Measurements from ENCODE around the gene PPP1R14C. TPM values are rescaled to one million over a fixed set of nuclear protein-coding genes. Genes with fewer than 3 reads are reported as not detected.

PPP1R14C gene
- total RNA-seq, 3 donors from 2014 or later: 11.1 to 33.5 (median 25.2) TPM

- H3K9me3 ChIP-seq: no peaks in the 10 kb centered on the region
- no peaks in the 10 kb centered on the region for H3K4me1 ChIP-seq (ENCODE audit: low read depth)
- H3K4me3 ChIP-seq: no peak overlapping the region
- intact Hi-C loops (cut with DNase I, micrococcal nuclease): no loop called here
- ATAC-seq: no peak
- H3K36me3 ChIP-seq (ENCODE audit: low read depth): no peaks in the 10 kb centered on the region
- no peak for TF ChIP-seq CTCF (IDR thresholded peaks at IDR 0.05)
- no peak for DNase-seq
Observed at GRCh38 chr6:150208611-150209352, 65.9 kb downstream of the PPP1R14C start.

- ATAC-seq: no peak
- H3K36me3 ChIP-seq (ENCODE audit: low read depth): no peaks in the 10 kb centered on the region
- TF ChIP-seq CTCF (IDR thresholded peaks at IDR 0.05): no peak
- intact Hi-C loops (cut with DNase I, micrococcal nuclease): no loop called here
- H3K4me3 ChIP-seq: no peak overlapping the region
- no peaks in the 10 kb centered on the region for H3K9me3 ChIP-seq
- no peak for DNase-seq
- no peaks in the 10 kb centered on the region for H3K4me1 ChIP-seq (ENCODE audit: low read depth)
Observed at GRCh38 chr6:150209415-150209814, 66.6 kb downstream of the PPP1R14C start.

- no peaks in the 10 kb centered on the region for H3K9me3 ChIP-seq
- H3K36me3 ChIP-seq (ENCODE audit: low read depth): no peaks in the 10 kb centered on the region
- no peak for ATAC-seq
- H3K4me3 ChIP-seq: no peak overlapping the region
- H3K4me1 ChIP-seq (ENCODE audit: low read depth): no peaks in the 10 kb centered on the region
- intact Hi-C loops (cut with DNase I, micrococcal nuclease): no loop called here
- DNase-seq: no peak
- TF ChIP-seq CTCF (IDR thresholded peaks at IDR 0.05): no peak
Observed at GRCh38 chr6:150211700-150212511, 69.1 kb downstream of the PPP1R14C start.

GRCh38 chr6:150212778-150213177, 69.9 kb downstream of the PPP1R14C start:
- ATAC-seq: peak; percentile 83
- no peaks in the 10 kb centered on the region for H3K36me3 ChIP-seq (ENCODE audit: low read depth)
- no peaks in the 10 kb centered on the region for H3K9me3 ChIP-seq
- H3K4me1 ChIP-seq (ENCODE audit: low read depth): no peaks in the 10 kb centered on the region
- TF ChIP-seq CTCF (IDR thresholded peaks at IDR 0.05): no peak
- DNase-seq: no peak
- no peak overlapping the region for H3K4me3 ChIP-seq
- intact Hi-C loops (cut with DNase I, micrococcal nuclease): no loop called here

- Histone ChIP-seq H3K36me3 (ENCODE audit: low read depth) (no peaks in the 10 kb centered on the region), H3K4me1 (ENCODE audit: low read depth) (no peaks in the 10 kb centered on the region), H3K9me3 (no peaks in the 10 kb centered on the region), H3K4me3 (no peak overlapping the region)
- peak; percentile 71 for ATAC-seq
- intact Hi-C loops (cut with DNase I, micrococcal nuclease): no loop called here
- TF ChIP-seq CTCF (IDR thresholded peaks at IDR 0.05): no peak
- peak in 1 of 3 donors; percentile 36 for DNase-seq
Observed at GRCh38 chr6:150213301-150213700, 70.5 kb downstream of the PPP1R14C start.
